Thyroid gland (tissue), 4 donors: ENCODE data around the gene ZBTB7B.

Experiments
- POLR2A ChIP-seq, 2 donors: fragments of 450-650 bp; IDR thresholded peaks; one replicate each; pipeline ENCODE4 v1.6.1; 2017; ENCODE audit warnings: antibody characterized with exemption in 2 of 2, mild to moderate bottlenecking in 2 of 2, moderate library complexity in 1 of 2
- TF ChIP-seq, protein P1 (sequence below), 6 experiments: fragments of 200-600 bp in 3 of 6; fragments of 450-650 bp in 3 of 6; sonication (generic) in 3 of 6; IDR thresholded peaks; one replicate each; pipeline ENCODE4 v1.5.1; 2016 to 2019; ENCODE audit warnings: antibody characterized with exemption in 6 of 6, mild to moderate bottlenecking in 2 of 6, inconsistent platforms in 1 of 6, moderate library complexity in 1 of 6

DNA sequence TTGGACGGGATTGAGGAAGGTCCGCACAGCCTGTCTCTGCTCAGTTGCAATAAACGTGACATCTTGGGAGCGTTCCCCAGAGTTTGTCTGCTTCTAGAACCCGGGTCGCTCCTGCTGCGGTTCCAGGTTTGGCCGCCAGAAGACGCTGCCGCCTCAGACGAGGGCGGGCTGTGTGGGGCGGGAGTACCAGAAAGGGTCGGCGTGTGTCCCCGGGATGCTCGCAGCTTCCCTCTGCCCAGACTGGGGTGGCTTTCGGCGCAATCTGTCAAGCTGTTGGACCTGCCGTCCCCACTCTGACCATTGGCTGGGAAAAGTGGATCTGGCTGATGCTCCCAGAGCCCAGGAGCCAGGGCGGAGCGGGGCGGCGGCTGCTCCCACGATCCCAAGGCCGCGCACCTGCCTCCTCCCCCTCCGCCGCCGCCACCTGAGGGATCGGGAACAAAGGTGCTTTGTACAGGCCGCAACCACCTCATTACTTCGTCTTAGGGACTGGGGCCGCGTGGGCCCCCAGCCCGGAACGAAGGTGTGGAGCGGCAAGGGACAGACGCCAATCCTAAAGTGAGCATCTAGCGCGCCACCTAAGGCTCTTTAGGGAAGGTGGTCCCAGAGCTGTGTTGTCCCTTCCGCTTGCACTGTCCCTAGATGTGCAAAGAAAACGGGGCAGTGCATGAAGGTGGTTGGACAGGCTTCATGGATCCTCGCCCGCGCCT, 60.3 kb downstream of the ZBTB7B start:
- TF ChIP-seq, protein P1, sequence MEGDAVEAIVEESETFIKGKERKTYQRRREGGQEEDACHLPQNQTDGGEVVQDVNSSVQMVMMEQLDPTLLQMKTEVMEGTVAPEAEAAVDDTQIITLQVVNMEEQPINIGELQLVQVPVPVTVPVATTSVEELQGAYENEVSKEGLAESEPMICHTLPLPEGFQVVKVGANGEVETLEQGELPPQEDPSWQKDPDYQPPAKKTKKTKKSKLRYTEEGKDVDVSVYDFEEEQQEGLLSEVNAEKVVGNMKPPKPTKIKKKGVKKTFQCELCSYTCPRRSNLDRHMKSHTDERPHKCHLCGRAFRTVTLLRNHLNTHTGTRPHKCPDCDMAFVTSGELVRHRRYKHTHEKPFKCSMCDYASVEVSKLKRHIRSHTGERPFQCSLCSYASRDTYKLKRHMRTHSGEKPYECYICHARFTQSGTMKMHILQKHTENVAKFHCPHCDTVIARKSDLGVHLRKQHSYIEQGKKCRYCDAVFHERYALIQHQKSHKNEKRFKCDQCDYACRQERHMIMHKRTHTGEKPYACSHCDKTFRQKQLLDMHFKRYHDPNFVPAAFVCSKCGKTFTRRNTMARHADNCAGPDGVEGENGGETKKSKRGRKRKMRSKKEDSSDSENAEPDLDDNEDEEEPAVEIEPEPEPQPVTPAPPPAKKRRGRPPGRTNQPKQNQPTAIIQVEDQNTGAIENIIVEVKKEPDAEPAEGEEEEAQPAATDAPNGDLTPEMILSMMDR (IDR thresholded peaks at IDR 0.05), result peak; percentile 54 to 74 (median 60)
- no peak for TF ChIP-seq POLR2A (IDR thresholded peaks at IDR 0.05)
